Endodermal cell (in vitro differentiated cells): ENCODE results near the gene FGR. TPM values are rescaled to one million over a fixed set of nuclear protein-coding genes. Genes with fewer than 3 reads are reported as not detected.
A peak's percentile ranks its signal among the peaks of the same experiment; 100 is the strongest.

ENCODE experiments used
- DNase-seq: peaks from one replicate; pipeline ENCODE4 v3.0.0-alpha.2; 2017
- H3K27ac ChIP-seq: 2 replicates; pipeline ENCODE4 v1.5.1; 2013; ENCODE audit warnings: mild to moderate bottlenecking, low read depth, low read length, moderate library complexity
- H3K27me3 ChIP-seq: 2 replicates; pipeline ENCODE4 v1.6.1; 2013; ENCODE audit warnings: mild to moderate bottlenecking, low read length, moderate library complexity; ENCODE audit not compliant: insufficient read depth, control insufficient read depth, poor library complexity, severe bottlenecking
- H3K36me3 ChIP-seq: 2 replicates; pipeline ENCODE4 v1.7.0; 2013; ENCODE audit warnings: mild to moderate bottlenecking, low read length, moderate library complexity; ENCODE audit not compliant: control insufficient read depth, insufficient read depth
- H3K4me1 ChIP-seq: one replicate; pipeline ENCODE4 v1.7.0; 2013; ENCODE audit warnings: low read length; ENCODE audit not compliant: control insufficient read depth, insufficient read depth
- H3K4me3 ChIP-seq: 2 replicates; pipeline ENCODE4 v1.5.1; 2013; ENCODE audit warnings: mild to moderate bottlenecking, low read length, moderate library complexity
- H3K9ac ChIP-seq: 2 replicates; pipeline ENCODE4 v1.6.1; 2013; ENCODE audit warnings: mild to moderate bottlenecking, low read length, moderate library complexity; ENCODE audit not compliant: poor library complexity, severe bottlenecking; ENCODE audit errors: extremely low read depth
- H3K9me3 ChIP-seq: 2 replicates; pipeline ENCODE4 v1.6.1; 2013; ENCODE audit warnings: mild to moderate bottlenecking, low read length, moderate library complexity; ENCODE audit not compliant: control insufficient read depth
- H3K27ac Mint-ChIP-seq: 2 replicates; pipeline ENCODE4 v1.8.0; 2020; ENCODE audit warnings: mixed read lengths
- H3K27me3 Mint-ChIP-seq: 2 replicates; pipeline ENCODE4 v1.8.0; 2021; ENCODE audit warnings: mild to moderate bottlenecking, mixed read lengths; ENCODE audit not compliant: insufficient read depth
- H3K36me3 Mint-ChIP-seq: 2 replicates; pipeline ENCODE4 v1.8.0; 2020; ENCODE audit warnings: low read depth, mixed read lengths
- H3K4me1 Mint-ChIP-seq: 2 replicates; pipeline ENCODE4 v1.8.0; 2020; ENCODE audit warnings: mixed read lengths
- H3K4me3 Mint-ChIP-seq: 2 replicates; pipeline ENCODE4 v1.8.0; 2020; ENCODE audit warnings: mild to moderate bottlenecking, moderate library complexity, mixed read lengths
- H3K9me3 Mint-ChIP-seq: 2 replicates; pipeline ENCODE4 v1.8.0; 2020; ENCODE audit warnings: mild to moderate bottlenecking, mixed read lengths
- WGBS, 2 experiments: methylation state at CpG; one replicate each; pipeline versions ENCODE4 v1.1.5 to v1.1.7; 2013; ENCODE audit warnings: missing lambda C conversion rate in 2 of 2, mixed read lengths in 1 of 2; ENCODE audit not compliant: insufficient coverage in 1 of 2, insufficient read length in 1 of 2; 5-methylcytosine and 5-hydroxymethylcytosine counted together
- total RNA-seq, 2 donors: library from RNA; stranded (reverse); fragmentation: NEBNext Ultra II Directional in 1 of 2; extraction: Animal tissue kit (Norgen Biotek cat#: 25700) in 1 of 2; gene quantifications; 2 replicates in 1 of 2; 3 replicates in 1 of 2; pipeline ENCODE4 v1.2.1, GENCODE V29; 2021
- TF ChIP-seq, protein P1 (sequence below): fragments of 200-600 bp; sonication (generic); conservative IDR thresholded peaks from 2 replicates; pipeline ENCODE4 v1.5.0; 2021; ENCODE audit warnings: antibody characterized with exemption, mild to moderate bottlenecking

FGR gene
- total RNA-seq, 2 donors from 2014 or later = not detected

DNA sequence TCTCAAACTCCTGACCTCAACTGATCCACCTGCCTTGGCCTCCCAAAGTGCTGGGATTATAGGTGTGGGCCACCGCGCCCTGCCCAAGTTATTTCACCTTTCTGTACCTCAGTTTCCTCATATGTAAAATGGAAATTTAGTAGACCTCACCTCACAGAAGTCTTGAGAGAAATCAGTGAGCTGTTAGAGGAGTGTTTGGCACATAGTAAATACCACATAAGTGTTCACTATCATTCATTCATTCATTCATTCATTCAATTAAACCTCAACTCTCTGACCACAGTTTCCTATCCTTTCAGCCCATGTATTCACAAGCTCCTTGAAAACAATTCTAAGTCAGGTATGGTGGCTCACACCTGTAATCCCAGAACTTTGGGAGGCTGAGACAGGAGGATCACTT, 3.8 kb upstream of the FGR start:
- no peak overlapping the region for H3K9ac ChIP-seq
- WGBS, 2 experiments = 100% methylated on average over 2 of the region's 2 CpGs; no CpG with 5 or more reads in 1 of the 2 experiments
- H3K4me1 Mint-ChIP-seq = peaks cover 4% of the 10 kb centered on the region
- TF ChIP-seq, protein P1, sequence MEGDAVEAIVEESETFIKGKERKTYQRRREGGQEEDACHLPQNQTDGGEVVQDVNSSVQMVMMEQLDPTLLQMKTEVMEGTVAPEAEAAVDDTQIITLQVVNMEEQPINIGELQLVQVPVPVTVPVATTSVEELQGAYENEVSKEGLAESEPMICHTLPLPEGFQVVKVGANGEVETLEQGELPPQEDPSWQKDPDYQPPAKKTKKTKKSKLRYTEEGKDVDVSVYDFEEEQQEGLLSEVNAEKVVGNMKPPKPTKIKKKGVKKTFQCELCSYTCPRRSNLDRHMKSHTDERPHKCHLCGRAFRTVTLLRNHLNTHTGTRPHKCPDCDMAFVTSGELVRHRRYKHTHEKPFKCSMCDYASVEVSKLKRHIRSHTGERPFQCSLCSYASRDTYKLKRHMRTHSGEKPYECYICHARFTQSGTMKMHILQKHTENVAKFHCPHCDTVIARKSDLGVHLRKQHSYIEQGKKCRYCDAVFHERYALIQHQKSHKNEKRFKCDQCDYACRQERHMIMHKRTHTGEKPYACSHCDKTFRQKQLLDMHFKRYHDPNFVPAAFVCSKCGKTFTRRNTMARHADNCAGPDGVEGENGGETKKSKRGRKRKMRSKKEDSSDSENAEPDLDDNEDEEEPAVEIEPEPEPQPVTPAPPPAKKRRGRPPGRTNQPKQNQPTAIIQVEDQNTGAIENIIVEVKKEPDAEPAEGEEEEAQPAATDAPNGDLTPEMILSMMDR = no peak
- no peaks in the 10 kb centered on the region for H3K4me1 ChIP-seq
- no peaks in the 10 kb centered on the region for H3K36me3 ChIP-seq
- no peaks in the 10 kb centered on the region for H3K36me3 Mint-ChIP-seq
- H3K27ac ChIP-seq = no peak overlapping the region
- no peaks in the 10 kb centered on the region for H3K9me3 ChIP-seq
- H3K27me3 Mint-ChIP-seq = peaks cover 20% of the 10 kb centered on the region
- H3K4me3 ChIP-seq = no peak overlapping the region
- H3K27me3 ChIP-seq = peaks cover 11% of the 10 kb centered on the region
- H3K27ac Mint-ChIP-seq = no peak overlapping the region
- H3K9me3 Mint-ChIP-seq = no peaks in the 10 kb centered on the region
- no peak overlapping the region for H3K4me3 Mint-ChIP-seq
- no peak for DNase-seq

DNA sequence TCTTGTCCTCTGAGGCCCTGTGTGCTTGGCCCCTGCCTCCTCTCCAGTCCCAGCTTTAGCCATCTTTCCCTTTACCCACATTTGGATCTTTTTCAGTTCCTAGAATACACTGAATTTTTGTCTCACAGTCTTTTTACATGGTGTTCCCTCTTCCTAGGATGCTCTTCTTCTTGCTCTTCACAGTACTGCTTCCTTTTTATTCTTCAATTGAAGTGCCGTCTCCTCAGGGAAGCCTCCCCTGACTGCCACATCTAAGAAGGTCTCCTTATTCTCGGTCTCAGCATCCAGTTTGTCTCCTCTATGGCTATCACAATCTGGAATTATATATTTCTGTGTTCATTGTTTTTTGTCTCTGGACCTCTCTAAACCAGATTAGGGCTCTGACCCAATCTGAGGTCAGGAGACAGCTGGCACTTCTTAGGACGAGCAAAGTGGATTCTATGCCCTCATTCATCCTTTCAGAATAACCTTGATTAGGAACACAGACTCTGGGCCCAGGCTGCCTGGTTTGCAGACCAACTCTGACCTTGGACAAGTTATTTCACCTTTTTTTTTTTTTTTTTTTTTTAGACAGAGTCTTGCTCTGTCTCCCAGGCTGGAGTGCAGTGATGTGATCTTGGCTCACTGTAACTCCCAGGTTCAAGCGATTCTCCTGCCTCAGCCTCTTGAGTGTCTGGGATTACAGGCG, 3.2 kb upstream of the FGR start:
- H3K36me3 ChIP-seq = no peaks in the 10 kb centered on the region
- Mint-ChIP-seq H3K4me3 (no peak overlapping the region), H3K36me3 (no peaks in the 10 kb centered on the region), H3K9me3 (no peaks in the 10 kb centered on the region), H3K27ac (no peak overlapping the region), H3K4me1 (peaks cover 4% of the 10 kb centered on the region), H3K27me3 (peaks cover 26% of the 10 kb centered on the region)
- 88 to 100% methylated on average over 1 to 5 of the region's 5 CpGs for WGBS, 2 experiments
- H3K9me3 ChIP-seq = no peaks in the 10 kb centered on the region
- H3K27ac ChIP-seq = no peak overlapping the region
- peaks cover 18% of the 10 kb centered on the region for H3K27me3 ChIP-seq
- H3K9ac ChIP-seq = no peak overlapping the region
- no peak overlapping the region for H3K4me3 ChIP-seq
- no peaks in the 10 kb centered on the region for H3K4me1 ChIP-seq
- DNase-seq = no peak
- TF ChIP-seq, protein P1 = no peak

DNA sequence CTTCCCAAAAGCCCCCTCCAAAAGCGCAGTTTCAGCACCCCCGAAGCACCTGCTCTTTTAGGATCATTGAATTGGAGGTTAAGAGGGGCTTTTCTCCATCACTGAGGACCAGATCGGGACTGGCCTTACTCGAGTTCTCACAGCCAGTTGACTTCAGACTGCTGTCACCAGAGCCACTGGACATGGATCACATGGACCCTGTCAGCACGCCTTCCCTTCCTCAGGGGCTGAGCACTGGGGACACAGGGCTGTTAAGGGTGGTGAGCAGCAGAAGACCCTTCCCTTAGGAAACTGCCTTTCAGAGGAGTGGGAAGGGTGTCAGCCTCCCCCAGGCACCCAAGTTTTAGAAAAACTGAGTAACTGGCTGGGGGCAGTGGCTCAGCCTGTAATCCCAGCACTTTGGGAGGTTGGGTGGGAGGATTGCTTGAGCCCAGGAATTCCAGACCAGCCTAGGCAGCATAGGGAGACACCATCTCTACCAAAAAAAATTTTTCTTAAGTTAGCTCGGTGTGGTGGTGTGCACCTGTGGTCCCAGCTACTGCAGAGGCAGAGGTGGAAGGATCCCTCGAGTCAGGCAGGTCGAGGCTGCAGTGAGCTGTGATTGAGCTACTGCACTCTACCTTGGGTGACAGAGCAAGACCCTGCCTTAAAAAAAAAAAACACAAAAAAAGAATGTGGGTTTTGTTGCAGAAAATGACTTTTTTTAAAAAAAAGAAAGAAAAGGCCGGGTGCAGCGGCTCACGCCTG, 584 bp upstream of the FGR start:
- Mint-ChIP-seq H3K36me3 (no peaks in the 10 kb centered on the region), H3K4me1 (peaks cover 4% of the 10 kb centered on the region), H3K4me3 (no peak overlapping the region), H3K9me3 (no peaks in the 10 kb centered on the region), H3K27ac (no peak overlapping the region), H3K27me3 (peaks cover 39% of the 10 kb centered on the region)
- Histone ChIP-seq H3K9ac (no peak overlapping the region), H3K4me3 (no peak overlapping the region), H3K36me3 (no peaks in the 10 kb centered on the region), H3K4me1 (no peaks in the 10 kb centered on the region), H3K9me3 (no peaks in the 10 kb centered on the region), H3K27ac (no peak overlapping the region), H3K27me3 (peaks cover 20% of the 10 kb centered on the region)
- TF ChIP-seq, protein P1 = no peak
- WGBS, 2 experiments = 89 to 92% methylated on average over 9 to 11 of the region's 11 CpGs
- peak; percentile 32 for DNase-seq
